C4-2B (cell line): Measurements from ENCODE around the gene PCDHGA6.
"Not testable (repeated sequence)": the region's sequence is repeated elsewhere in the genome, so short reads cannot be mapped to it uniquely, and the experiment has no call there.

Source experiments
- ZFX ChIP-seq: fragments of 450-650 bp; IDR thresholded peaks from 2 replicates; pipeline ENCODE4 v1.6.1; 2017
- TF ChIP-seq, protein P1 (sequence below): fragments of 450-650 bp; conservative IDR thresholded peaks from 2 replicates; pipeline ENCODE4 v1.5.1; 2017; ENCODE audit warnings: mild to moderate bottlenecking

DNA sequence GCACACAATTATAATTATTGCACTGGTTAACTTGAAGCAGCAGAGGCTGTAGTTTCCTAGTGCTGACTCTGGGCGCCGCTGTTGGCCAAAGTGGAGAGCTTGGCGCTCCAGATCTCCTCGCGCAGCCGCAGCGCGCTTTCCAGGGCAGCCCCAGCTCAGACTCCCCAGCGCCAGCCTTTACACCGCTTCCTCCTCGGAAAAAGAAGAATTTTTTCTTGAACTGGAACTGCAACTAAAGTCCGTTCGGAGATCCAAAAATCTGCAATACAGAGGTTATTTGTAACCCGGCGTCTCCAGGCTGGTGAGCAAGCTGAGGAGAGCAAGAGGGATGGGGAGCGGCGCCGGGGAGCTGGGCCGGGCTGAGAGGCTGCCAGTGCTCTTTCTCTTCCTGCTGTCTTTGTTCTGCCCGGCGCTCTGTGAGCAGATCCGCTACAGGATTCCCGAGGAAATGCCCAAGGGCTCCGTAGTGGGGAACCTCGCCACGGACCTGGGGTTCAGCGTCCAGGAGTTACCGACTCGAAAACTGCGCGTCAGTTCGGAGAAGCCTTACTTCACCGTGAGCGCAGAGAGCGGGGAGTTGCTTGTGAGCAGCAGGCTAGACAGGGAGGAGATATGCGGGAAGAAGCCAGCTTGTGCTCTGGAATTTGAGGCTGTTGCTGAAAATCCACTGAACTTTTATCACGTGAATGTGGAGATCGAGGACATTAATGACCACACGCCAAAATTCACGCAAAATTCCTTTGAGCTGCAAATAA, 14.0 kb downstream of the PCDHGA6 start, which contains the start of gene PCDHGB4:
- TF ChIP-seq, protein P1, sequence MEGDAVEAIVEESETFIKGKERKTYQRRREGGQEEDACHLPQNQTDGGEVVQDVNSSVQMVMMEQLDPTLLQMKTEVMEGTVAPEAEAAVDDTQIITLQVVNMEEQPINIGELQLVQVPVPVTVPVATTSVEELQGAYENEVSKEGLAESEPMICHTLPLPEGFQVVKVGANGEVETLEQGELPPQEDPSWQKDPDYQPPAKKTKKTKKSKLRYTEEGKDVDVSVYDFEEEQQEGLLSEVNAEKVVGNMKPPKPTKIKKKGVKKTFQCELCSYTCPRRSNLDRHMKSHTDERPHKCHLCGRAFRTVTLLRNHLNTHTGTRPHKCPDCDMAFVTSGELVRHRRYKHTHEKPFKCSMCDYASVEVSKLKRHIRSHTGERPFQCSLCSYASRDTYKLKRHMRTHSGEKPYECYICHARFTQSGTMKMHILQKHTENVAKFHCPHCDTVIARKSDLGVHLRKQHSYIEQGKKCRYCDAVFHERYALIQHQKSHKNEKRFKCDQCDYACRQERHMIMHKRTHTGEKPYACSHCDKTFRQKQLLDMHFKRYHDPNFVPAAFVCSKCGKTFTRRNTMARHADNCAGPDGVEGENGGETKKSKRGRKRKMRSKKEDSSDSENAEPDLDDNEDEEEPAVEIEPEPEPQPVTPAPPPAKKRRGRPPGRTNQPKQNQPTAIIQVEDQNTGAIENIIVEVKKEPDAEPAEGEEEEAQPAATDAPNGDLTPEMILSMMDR: peak; percentile 75
- not testable (repeated sequence) for TF ChIP-seq ZFX
